Jurkat, Clone E6-1 (cell line): ENCODE data around the gene RNPEP. TPM values are rescaled to one million over a fixed set of nuclear protein-coding genes. Genes with fewer than 3 reads are reported as not detected.
A peak's percentile ranks its signal among the peaks of the same experiment; 100 is the strongest.
"Not testable (repeated sequence)": the region's sequence is repeated elsewhere in the genome, so short reads cannot be mapped to it uniquely, and the experiment has no call there.

ENCODE experiments used
- DNase-seq: peaks from one replicate; pipeline ENCODE4 v3.0.0-alpha.2; 2011; ENCODE audit warnings: low read depth, low spot score
- H3K4me3 ChIP-seq: 2 replicates; pipeline ENCODE4 v1.5.1; 2011; ENCODE audit warnings: mild to moderate bottlenecking, low read length, control low read depth, moderate library complexity
- polyA plus RNA-seq: library from polyadenylated mRNA; unstranded; fragments of >200 nt; gene quantifications from one replicate; pipeline ENCODE4 v1.2.1, GENCODE V29; 2012; ENCODE audit warnings: missing spikeins; ENCODE audit not compliant: insufficient read length, insufficient read depth

The RNPEP gene
- polyA plus RNA-seq = 54.0 TPM

- peak within 1 kb of the TSS; percentile 60 for H3K4me3 ChIP-seq
- DNase-seq = peak; percentile 18
Observed at GRCh38 chr1:201982623-201983379, at the start of gene RNPEP. Gene RNPEP, plus strand, starts transcription at chr1:201982648. Its CDS starts 19 bp downstream, at chr1:201982667.

- H3K4me3 ChIP-seq = no peak overlapping the region
- DNase-seq = peak; percentile 32
Observed at GRCh38 chr1:201933840-201934430, 48.5 kb upstream of the RNPEP start.

DNA sequence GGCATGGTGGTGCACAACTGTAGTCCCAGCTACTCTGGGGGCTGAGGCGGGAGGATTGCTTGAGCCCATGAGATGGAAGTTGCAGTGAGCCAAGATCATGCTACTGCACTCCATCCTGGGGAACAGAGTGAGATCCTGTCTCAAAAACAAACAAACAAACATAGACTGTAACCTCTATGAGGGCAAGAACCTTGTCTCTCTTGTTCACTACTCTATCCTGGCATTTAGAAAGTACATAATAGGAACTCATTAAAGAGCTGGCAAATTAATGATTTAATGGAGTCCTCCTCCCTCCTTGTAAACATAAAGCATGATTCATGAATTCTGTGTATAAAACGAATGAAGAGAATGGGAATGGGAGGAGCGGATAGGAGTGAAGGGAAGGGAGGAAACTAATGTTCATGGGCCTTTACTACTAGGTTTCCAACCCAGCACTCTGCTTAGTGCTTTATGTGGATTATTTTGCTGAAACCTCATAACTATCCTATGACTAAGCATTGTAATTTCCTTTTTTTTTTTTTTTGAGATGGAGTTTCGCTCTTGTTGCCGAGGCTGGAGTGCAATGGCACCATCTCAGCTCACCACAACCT, 44.7 kb upstream of the RNPEP start:
- no peak for DNase-seq

DNA sequence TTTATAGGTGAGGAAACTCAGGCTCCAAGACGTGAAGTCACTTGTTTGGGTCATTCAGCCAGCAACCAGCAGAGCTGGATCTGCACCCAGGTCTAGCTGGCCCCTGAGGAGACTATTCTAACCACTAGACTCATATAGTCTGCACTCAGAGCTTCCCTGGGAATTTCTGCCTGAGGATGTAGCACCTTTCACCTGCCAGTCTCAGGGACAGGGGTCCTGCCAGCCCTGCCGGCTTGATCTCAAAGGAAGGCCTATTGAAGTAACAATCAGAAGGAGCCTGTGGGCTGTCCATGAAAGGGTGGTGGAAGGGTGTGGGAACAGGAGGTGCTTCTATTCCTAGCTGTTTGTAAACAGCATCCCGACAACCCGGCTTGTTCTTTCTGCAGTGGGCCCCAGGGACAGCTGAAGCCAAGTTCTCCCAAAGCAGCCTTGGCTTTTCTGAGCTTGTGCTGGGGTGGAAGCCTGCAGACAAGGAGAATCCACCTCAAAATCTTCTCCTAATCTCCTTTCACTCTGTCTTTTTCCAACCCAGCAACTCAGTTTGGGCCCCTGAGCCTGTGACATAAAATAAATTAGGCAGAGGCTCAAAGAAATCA, 43.9 kb upstream of the RNPEP start:
- no peak for DNase-seq
- no peak overlapping the region for H3K4me3 ChIP-seq

More for the DNA sequence above, 44.7 kb upstream of the RNPEP start:
- H3K4me3 ChIP-seq = no peak overlapping the region

DNA sequence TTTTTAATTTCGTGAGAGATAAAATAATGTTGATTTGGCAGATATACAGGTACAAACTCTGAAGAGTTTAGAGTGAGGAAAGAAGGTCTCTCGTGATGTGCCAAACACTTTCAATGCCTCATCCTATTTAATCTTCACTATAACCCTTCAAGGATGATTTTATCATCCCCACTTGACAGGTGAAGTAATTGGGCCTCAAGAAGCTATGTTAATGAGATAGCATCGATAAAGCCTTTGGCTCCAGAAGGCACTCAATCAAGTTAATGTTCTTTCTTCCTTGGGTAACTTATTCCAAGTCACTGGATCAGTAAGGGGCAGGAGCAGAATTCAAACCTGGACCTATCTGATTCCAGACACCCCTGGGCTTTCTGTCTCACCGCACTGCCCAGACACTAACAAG, 43.3 kb upstream of the RNPEP start:
- no peak for DNase-seq
- no peak overlapping the region for H3K4me3 ChIP-seq

- no peak overlapping the region for H3K4me3 ChIP-seq
- DNase-seq = no peak
Observed at GRCh38 chr1:201939574-201939973, 42.9 kb upstream of the RNPEP start.

- DNase-seq = not testable (repeated sequence)
Observed at GRCh38 chr1:201940316-201940715, 42.1 kb upstream of the RNPEP start.

GRCh38 chr1:201941420-201942128, 40.9 kb upstream of the RNPEP start:
- no peak for DNase-seq
- H3K4me3 ChIP-seq = no peak overlapping the region

More at GRCh38 chr1:201940316-201940715, 42.1 kb upstream of the RNPEP start:
- H3K4me3 ChIP-seq = not testable (repeated sequence)

- H3K4me3 ChIP-seq = no peak overlapping the region
- no peak for DNase-seq
Observed at GRCh38 chr1:201942129-201942495, 40.3 kb upstream of the RNPEP start.

GRCh38 chr1:201944002-201944401, 38.4 kb upstream of the RNPEP start:
- no peak overlapping the region for H3K4me3 ChIP-seq
- DNase-seq = no peak

- no peak overlapping the region for H3K4me3 ChIP-seq
- DNase-seq = no peak
Observed at GRCh38 chr1:201944639-201945038, 37.8 kb upstream of the RNPEP start.

DNA sequence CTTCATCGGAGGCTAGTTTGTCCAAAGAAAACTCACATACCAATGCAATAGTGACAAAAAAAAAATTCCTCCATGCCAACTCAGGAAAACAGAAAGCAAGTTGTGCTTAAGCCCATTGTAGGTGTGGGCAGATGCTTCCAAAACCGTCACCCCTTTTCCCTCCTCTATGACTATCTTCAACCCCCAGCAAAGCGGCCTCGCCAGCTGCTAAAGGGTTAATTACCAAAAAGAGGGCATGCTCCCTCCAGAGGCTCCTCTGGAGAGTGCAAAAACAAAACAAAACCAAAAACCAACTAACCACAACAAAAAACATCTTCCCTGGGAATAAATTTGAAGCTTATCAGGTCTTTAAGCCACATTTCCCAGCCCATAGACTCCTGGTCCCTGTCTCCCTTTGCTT, 37.3 kb upstream of the RNPEP start:
- peak; percentile 18 for DNase-seq
- H3K4me3 ChIP-seq = no peak overlapping the region

DNA sequence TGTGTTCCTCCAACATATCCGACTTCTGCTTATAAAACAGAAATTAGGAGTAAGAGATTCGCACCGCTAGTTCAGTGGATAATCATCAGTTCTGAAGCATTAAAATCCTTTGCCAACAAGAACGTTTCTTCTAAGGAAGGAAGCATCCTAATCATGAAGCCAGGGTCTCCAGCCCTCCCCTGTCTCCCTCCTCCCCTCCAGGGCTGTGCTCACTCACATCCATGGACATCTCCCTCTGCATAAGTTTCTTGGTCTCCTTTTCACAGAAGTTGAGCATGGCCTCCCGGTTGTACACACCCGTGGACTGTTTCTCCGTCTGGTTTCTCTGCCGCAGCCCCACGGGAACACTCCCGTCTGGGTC, 36.6 kb upstream of the RNPEP start:
- DNase-seq = no peak
- H3K4me3 ChIP-seq = no peak overlapping the region

GRCh38 chr1:201946224-201946908, 36.1 kb upstream of the RNPEP start, which contains the start of gene LMOD1:
Gene LMOD1, minus strand, starts transcription at chr1:201946548. Its CDS starts 208 bp downstream, at chr1:201946340.
- no peak for DNase-seq
- H3K4me3 ChIP-seq = no peak within 1 kb of the TSS

DNA sequence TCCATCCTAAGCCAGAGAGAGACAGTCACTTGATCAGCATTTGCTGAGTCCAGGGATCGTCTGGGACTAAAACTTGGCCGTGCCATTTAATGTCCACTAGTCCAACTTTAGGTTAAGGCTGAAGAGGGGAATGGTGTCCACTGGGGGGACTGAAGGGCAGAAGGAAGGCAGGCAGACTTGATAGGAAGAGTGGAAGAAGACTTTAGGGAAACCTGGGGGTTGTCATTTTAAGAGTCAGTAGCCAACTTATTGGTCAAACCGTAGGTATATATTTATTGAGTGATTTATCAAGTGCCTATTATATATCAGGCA, 34.8 kb upstream of the RNPEP start:
- no peak for DNase-seq
- H3K4me3 ChIP-seq = no peak overlapping the region

- no peak overlapping the region for H3K4me3 ChIP-seq
- DNase-seq = no peak
Observed at GRCh38 chr1:201949491-201949890, 33.0 kb upstream of the RNPEP start.

GRCh38 chr1:201954263-201955008, 28.0 kb upstream of the RNPEP start:
- H3K4me3 ChIP-seq = peak overlapping the region; percentile 89
- no peak for DNase-seq

GRCh38 chr1:201955009-201955728, 27.3 kb upstream of the RNPEP start, which contains the start of gene TIMM17A:
Gene TIMM17A, plus strand, starts transcription at chr1:201955503. Its CDS starts 24 bp downstream, at chr1:201955527.
- H3K4me3 ChIP-seq = peak within 1 kb of the TSS; percentile 89
- DNase-seq = peak; percentile 88
